Stimulated activated CD4-positive, alpha-beta T cell treated with anti-CD3 and anti-CD28 coated beads, Interleukin-12 subunit alpha, Interleukin-12 subunit beta, amount 100 ng/mL, for 24 hours (primary cell): ENCODE results near the gene RPL18A.

Experiments used
- DNase-seq, 2 experiments: peaks; one replicate each; pipeline ENCODE4 v3.0.0-alpha.2; 2020; ENCODE audit warnings: low read depth in 2 of 2

Gene RPL18A

GRCh38 chr19:17859533-17860330, at the start of gene RPL18A:
Gene RPL18A, plus strand, starts transcription at chr19:17859910. Its CDS starts 47 bp downstream, at chr19:17859957.
- peak; percentile 97 to 98 for DNase-seq

GRCh38 chr19:17811103-17811502, 48.6 kb upstream of the RPL18A start:
- DNase-seq = no peak

- DNase-seq = no peak
Measured at GRCh38 chr19:17811681-17812080, 48.0 kb upstream of the RPL18A start.

- DNase-seq = no peak
Measured at GRCh38 chr19:17812099-17812498, 47.6 kb upstream of the RPL18A start.

DNA sequence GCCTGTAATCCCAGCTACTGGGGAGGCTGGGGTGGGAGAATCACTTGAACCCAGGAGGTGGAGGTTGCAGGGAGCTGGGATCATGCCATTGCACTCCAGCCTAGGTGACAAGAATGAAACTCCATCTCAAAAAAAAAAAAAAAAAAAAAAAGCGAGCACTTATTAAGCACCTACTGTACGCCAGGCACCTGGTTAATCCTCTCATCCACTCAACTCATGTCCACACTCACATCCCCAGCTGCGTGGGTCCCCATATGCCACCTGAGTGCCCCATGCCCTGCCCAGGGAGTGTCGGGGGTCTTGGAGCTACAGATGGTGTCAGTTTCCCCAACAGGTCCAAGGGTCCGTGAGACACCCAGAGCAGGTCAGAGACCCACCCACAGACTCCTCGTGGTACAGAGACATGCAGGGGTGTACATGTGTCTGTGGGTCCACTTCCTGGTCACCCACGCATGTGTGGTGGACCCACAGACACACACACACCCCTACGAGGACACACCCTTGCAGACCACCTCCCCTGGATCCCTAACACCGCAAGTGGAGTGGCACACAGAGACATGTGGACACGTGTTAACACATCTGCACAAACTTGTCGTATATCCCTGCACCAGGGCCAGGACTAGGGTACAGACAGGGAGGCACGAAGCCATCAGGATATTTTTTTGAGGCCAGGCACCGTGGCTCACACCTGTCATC, 41.9 kb upstream of the RPL18A start:
- DNase-seq = no peak

DNA sequence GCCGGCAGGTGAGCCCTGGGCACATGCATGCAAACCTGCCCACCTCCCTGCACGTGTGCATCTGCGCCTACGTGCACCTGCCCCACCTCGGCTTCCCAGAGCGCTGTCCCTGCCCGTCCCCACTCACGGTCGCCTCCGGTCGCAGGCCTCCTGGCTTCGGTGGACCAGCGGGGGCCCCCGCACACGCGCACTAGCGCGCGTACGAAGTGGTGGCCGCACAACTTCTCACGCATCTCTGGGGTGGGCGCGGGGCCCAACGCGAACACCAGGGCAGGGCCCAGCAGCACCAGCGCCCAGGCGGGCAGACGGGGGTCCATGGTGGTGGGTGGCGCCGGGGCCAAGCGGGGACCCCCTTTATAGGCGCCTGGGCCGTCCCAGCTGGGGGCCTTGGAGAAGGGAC, 38.5 kb upstream of the RPL18A start, which contains the start of gene INSL3:
TSS of gene INSL3 (minus strand) at position 330 of the 400 bp plus-strand sequence. CDS start at position 317, 13 bp downstream.
- no peak for DNase-seq

DNA sequence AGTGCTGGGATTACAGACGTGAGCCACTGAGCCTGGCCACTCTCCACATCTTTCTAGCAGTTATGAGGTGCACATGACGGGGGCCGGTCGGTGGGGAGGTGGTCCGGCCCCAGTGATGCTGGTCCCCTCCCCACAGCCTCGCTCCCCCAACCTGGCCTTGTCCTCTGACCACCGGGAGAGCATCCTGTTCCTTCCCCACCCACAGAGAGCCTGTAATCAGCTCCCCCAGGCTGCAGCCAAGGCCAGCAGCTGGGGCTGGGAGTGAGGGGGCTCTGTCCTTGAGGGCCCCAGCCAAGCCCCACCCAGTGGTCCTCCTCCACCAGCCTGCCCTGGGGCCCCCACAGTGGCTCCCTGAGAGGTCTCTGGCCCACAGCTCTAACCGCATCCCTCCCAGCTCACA, 35.4 kb upstream of the RPL18A start:
- no peak for DNase-seq

GRCh38 chr19:17826508-17827056, 33.1 kb upstream of the RPL18A start:
- DNase-seq = no peak

- DNase-seq = no peak
Measured at GRCh38 chr19:17829855-17830566, 29.7 kb upstream of the RPL18A start.

- peak; percentile 45 to 52 for DNase-seq
Measured at GRCh38 chr19:17830567-17831418, 28.9 kb upstream of the RPL18A start.

DNA sequence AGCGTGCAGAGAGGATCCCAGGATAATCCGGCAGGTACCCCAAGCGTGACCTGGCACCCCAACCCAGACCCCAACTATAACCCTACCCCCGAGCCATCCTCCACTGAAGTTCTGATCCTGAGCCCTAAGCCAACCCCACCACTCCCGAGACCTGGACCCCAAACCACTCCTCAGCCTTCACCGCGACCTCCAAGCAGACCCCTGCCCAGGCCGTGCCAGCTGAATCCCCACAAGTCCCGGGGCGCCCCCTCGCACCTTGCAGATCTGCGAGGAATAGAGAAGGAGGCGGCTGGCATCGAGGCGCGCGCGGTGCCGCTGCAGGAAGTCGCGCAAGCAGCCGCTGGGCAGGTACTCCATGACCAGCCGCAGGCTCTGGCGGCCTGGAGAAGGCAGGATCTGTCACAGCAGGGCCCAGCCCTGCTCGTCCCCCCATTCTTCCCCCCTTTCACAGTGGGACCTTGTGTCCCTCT, 28.3 kb upstream of the RPL18A start:
- no peak for DNase-seq

- DNase-seq = no peak
Measured at GRCh38 chr19:17832443-17833208, 27.1 kb upstream of the RPL18A start.

GRCh38 chr19:17834350-17835181, 25.1 kb upstream of the RPL18A start:
- no peak for DNase-seq

- DNase-seq = no peak
Measured at GRCh38 chr19:17835182-17836006, 24.3 kb upstream of the RPL18A start.

- DNase-seq = no peak
Measured at GRCh38 chr19:17836530-17836929, 23.2 kb upstream of the RPL18A start.

- DNase-seq = no peak
Measured at GRCh38 chr19:17837972-17838371, 21.7 kb upstream of the RPL18A start.

GRCh38 chr19:17840019-17840418, 19.7 kb upstream of the RPL18A start:
- DNase-seq = no peak

DNA sequence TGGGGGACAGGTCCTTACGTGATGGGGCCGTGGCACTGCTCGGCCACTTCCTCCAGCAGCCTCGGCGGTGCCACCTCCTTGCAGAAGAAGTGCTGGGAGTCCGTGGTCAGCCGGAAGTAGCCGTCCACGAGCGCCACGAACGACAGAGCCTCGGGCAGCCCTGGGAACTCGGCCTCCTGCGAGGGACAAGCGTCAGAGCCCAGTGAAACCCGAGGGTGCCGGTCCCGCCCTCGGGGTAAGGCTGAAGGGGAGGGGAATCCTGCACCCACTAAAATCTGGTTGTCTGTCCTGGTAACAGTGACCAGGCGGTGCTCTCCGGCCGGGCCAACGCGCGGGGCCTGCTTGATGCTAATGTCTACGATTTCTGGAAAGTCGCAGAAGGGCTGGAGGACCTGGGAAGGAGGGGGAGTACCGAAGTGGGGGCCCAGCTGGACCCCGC, 18.3 kb upstream of the RPL18A start:
- no peak for DNase-seq
